Measurements from ENCODE around the gene CHMP1B. TPM values are rescaled to one million over a fixed set of nuclear protein-coding genes. Genes with fewer than 3 reads are reported as not detected.

Gene CHMP1B
- total RNA-seq, 2 donors from 2014 or later, result 19.3 to 25.7 TPM

Other genes starting within 250 kb of the CHMP1B start
- gene SLC35G4, start 241.8 kb upstream of the CHMP1B start, total RNA-seq, result not detected
- gene GNAL, start 162.1 kb upstream of the CHMP1B start, total RNA-seq, result 1 to 10 TPM; 1.2 TPM
- gene MPPE1, start 56.9 kb downstream of the CHMP1B start, total RNA-seq, result 10 to 100 TPM; 45.5 to 54.7 TPM
- gene IMPA2, start 130.1 kb downstream of the CHMP1B start, total RNA-seq, result 10 to 100 TPM in 1 of 2 donors, 1 to 10 TPM in 1; 8.6 to 12.0 TPM
- not detected for gene ANKRD62, start 242.4 kb downstream of the CHMP1B start, total RNA-seq

Data from natural killer cell treated with Interleukin-12 subunit alpha and Interleukin-12 subunit beta and Interleukin-15 and Interleukin-18, amount 100 ng/mL, for 72 hours (primary cell).